HK-2 (cell line): Measurements from ENCODE around the gene CACHD1.

Source experiments
- DNase-seq: peaks from one replicate; pipeline ENCODE4 v3.0.0-alpha.2; 2018; ENCODE audit not compliant: unreplicated experiment

Gene CACHD1

DNA sequence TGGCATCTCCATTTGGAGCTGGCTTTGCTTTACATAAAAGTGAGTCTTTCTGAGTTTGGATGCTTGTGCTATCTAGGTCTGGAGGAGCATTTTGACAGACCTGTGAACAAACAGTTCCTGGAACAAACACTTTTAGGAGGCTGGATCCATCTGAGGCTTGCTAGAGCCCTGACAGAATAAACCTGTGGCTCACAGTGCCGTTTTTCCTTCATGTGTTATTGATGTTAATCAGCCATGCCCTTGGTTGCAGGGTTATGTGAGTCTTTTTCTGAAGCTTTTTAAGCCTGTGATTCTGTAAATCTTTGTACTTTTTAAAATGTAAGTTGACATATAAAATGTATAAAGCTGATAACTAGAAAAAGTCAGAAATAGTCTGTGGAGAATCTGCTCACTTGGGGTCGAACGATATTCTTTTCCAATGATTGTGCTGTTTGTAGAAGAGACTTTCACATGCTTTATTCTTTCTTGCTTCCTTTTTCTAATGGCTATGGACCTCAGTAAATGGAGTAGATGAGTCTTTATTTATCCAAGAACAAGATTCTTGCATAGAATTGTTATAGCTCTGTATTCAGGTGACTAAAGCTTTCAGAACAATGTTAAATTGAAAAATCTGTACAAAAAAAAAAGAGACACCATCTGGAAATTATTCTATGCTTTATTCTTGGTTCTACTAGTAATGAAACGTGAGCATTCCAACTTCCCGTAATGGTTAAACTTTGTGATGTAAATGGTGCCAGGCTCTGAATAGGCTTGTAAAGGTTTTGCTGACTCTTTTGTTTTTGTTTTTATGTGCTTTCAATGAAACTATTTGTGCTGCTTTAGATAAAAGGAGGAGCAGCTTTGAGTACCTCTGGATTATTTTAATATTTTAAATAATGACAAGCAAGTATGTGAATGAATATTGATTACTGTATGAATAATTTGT, 53.7 kb downstream of the CACHD1 start:
- no peak for DNase-seq

DNA sequence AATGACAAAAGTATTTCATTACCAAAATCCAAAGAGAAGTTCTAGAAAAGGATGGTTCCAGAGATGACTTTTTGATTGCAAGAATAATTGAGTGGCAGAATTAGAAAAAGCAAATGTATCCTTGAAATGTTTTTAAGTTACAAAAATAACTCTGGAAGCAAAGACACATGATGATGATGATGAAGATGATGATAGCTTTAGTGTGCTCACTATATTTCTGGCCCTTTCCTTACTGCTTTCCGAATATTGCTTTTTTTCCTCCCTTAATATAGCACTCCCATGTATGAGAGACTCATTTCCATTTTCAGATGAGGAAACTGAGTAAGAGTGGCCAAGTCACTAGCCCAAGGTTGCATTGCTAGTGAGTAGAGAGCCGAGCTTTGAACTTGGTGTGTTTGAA, 54.7 kb downstream of the CACHD1 start:
- DNase-seq: no peak

- no peak for DNase-seq
These were observed 55.3 kb downstream of the CACHD1 start for GRCh38 chr1:64525116-64525686.

GRCh38 chr1:64526312-64526711, 56.4 kb downstream of the CACHD1 start:
- DNase-seq: no peak

- no peak for DNase-seq
These were observed 57.2 kb downstream of the CACHD1 start for GRCh38 chr1:64527165-64527564.

DNA sequence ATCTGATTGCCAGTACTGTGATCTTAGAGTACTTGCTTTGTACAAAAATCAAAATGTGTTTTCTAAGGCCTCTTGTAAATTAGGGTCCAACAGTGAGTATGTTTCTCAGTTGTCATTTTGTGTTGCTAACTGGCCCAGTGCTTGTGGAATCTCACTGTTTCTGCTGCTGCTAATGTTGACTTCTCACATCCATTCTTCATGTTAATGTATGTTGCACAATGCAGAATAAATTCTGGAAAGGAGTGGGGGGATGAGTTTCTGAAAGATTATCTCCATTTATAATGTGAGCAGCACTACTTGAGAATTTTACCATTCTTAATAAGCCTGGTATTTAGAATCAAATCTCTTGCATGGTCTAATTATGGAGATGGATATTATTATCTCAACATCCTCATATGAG, 57.9 kb downstream of the CACHD1 start:
- no peak for DNase-seq

DNA sequence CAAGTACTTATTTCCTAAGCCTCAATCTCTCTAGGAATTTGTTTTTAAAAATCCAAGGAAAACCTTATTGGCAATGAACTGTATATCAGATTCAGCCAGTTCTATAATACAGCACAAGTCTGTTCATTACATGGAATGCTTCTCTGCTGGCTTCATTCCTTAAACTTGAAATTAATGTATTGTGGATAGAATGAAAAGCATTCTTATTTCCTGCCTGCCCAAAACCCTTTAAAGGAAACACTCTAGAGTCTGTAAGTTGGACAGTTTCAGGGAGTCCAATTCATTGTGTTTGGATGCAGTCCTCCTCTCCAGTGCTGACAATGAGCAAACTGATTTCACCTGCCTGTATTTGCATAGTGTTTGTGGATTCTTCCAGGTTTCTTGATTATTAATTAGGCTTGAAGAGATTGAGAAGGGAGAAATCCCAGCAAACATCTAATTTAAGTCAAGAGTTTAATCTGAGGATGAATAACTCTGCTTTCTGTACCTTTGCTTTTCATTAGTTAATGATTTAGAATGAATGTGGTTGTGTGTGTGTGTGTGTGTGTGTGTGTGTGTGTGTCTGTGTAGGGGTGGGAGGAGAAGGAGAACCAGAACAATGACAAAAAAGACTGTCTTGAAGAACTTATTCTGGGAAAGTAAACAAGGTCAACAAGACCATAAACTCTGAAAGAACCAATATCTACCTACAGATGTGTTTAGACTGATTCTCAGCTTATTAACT, 61.2 kb downstream of the CACHD1 start:
- DNase-seq: no peak

DNA sequence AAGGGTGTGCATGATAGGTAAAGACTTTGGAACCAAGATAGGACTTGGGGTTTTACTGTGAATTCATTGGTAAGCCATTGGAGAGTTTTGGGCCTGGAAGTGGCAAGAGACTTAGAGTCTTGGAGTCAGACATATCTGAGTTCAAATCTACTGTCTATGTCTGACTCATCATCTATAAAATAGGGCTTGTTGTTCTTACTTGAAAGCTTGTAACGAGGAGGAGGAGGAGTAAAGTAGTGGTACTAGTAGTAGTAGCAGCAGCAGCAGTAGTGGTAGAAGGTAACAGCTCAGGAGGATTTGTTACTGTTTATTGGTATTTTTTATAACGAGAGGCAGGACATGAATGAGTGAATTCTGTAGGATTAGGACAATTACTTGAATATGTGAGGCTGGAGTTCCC, 62.7 kb downstream of the CACHD1 start:
- no peak for DNase-seq

DNA sequence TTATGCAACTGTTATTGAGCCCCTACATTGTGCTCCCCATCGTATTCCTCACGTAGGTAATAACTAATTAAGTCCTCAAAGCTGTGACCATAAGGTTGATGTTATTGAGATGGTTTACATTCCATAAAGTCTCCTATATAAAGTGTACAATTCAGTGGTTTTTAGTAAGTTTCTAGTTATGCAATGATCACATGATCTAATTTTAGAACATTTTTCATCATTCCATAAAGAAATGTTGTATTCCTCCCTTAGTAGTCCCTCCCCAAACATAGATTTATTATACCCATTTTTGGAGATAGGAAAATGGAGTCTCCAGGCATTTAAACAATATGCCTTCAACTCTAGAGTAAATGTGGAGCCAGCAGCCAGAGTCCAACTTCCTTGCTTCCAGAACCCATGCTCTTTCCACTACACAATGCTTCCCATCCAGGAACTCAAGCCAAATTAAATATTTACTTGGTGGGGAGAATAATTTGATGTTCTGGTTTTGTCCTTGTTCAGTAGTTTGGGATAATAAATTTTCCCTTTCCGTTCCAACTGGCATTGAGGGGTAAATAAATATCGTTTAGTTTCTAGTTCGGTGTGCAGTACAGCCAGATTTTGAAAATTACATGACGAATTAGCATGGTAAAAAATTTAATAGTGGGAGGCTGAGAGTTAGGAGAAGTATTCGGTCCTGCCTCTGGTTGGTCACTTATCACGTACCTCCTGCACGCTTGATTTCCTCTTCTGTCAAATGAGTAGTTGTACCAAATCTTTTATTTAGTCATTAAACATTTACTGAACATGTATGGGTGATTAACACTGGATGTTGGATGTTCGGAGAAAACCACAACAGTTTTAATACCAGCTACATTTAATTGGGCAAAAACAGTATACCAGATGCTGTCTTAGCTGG, 66.3 kb downstream of the CACHD1 start:
- no peak for DNase-seq

GRCh38 chr1:64536836-64537490, 67.0 kb downstream of the CACHD1 start:
- DNase-seq: no peak

DNA sequence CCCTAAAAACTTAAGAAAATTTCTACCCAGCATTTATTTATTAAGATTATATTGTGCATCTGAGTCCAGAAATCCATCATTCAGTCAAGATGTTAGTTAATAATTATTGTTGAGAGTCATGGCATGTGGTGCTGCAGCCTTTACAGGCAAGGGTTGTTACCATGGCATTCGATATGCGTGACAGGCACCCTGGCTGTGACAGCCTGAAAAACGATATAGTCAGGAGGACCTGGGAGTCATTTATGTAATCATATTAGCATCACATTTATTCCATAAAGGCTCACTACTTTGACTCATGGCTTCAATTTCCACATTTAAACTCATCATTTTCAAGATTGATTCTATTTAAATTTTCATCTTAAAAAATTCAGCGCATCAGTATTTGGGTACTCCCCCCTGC, 68.0 kb downstream of the CACHD1 start:
- DNase-seq: no peak

DNA sequence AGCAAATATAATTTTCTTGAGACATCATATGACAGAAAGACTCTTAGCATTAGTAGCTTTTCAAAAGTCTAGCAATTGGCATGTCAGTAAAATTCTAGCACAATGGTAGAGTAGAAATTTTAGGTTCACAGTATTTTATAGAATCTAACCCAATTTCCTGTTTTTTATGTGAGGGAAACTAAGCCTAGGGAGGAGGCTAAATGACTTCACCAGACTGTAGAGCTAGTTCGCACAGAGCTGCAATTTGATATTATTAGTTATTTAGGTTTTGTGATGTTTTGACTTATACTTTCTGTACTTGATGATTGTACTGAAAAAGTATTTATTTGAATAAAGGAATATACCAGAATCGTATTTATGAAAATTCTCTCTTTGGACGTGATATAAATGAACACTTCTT, 68.5 kb downstream of the CACHD1 start:
- no peak for DNase-seq

- DNase-seq: no peak
These were observed 69.4 kb downstream of the CACHD1 start for GRCh38 chr1:64539289-64539688.

DNA sequence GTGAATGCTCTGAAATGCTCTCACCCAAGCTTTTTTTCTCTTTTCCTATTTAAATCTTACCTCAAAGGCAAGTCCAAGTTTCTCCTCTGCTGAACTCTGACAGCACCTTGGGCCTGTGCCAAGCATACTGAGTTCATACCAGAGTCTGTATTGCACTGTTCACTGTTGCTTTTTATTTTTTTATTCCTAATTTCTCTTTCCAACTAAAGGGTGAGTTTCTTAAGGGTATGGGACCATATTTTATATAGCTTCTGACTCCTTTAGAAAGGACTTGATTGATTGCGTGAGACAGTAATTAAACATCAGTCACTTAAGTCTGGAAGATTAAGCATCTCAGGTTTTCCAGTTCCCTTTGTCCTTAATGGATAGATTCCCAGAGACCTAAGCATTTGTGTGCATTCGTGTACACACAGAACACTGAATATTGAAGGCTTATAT, 69.9 kb downstream of the CACHD1 start:
- no peak for DNase-seq

GRCh38 chr1:64540265-64540791, 70.4 kb downstream of the CACHD1 start:
- no peak for DNase-seq

DNA sequence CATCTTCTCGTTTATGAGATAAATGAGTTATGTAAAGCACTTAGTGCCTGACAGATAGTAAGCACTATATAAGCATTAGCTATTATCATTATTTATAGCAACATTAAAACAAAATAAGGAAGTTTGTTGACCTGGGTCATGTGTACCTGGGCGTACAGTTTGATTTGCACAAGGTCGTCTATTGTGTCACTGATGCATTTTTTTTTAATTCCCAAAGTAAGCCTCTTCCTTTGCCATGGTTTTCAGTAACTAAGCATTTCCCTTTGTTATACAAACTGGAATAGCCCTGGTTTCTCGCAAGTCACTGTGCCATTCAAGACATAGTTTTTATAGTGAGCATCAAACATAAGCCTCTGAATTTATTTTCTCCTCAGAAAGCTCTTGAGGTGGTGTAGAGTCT, 72.2 kb downstream of the CACHD1 start:
- no peak for DNase-seq

DNA sequence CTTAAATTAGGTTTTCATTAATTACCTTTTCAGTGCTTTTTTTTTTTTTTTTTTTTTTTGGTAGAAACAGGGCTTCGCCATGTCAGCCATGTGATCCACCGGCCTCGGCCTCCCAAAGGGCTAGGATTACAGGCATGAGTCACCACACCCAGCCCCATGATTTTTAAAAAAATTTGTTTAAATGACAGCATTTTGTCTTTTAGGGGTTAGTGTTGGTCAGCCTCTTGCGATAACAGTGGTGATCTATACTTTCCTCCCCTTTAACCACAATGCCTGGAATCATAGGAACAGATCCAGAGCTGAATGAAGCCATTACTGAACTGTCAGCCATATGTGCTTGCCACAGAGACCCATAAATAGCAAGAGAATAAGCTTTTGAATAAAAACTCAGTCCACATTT, 73.9 kb downstream of the CACHD1 start:
- DNase-seq: no peak

GRCh38 chr1:64545118-64545843, 75.4 kb downstream of the CACHD1 start:
- no peak for DNase-seq

DNA sequence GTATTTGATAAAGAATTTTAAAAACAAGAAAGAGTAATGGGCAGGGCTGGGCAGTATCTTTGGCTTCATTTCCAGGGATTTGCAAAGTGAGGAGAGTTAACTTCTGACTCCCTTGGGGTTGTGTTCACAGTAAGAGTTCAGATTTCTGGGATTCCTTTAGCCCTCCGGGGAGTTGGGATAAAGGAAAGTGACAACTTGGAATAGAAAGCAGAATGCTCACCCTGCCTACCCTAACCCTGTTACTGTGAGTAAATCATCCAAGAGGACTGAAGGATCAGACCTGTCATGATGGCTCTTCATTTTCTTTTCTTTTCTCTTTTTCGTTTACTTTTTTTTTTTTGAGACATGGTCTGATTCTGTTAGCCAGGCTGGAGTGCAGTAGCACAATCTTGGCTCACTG, 76.1 kb downstream of the CACHD1 start:
- no peak for DNase-seq
